ENCODE measurements around the gene NEK6. TPM values are rescaled to one million over a fixed set of nuclear protein-coding genes. Genes with fewer than 3 reads are reported as not detected.

NEK6 gene
- total RNA-seq, 6 experiments from 2014 or later = 61.6 to 128 (median 67.5) TPM

DNA sequence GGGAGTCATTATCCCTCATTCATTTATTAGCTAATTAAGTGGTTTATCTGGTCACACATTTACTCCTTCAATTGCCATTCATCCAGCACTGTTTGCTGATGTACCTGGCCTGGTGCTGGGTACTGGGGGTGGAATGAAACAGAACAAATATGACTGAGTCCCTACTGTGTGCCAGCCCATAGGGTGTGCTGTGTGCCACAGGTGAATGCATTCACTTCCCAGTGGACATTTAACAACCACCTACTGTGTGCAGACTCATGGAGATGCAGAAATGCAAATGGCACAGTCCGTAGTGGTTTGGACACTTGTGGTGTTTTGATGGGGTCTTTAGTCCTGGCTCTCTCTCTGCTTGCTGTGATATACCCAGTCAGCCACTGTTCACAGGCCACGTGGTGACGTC, 10.5 kb downstream of the NEK6 start:
- 70% methylated on average over 2 of the region's 3 CpGs for WGBS (ENCODE audit: insufficient coverage, low coverage, low lambda C conversion rate, missing lambda C conversion rate)
- Histone ChIP-seq H3K27ac (peak overlapping the region in 1 of 3 donors; percentile 31), H3K36me3 (no peaks in the 10 kb centered on the region), H3K27me3 (no peaks in the 10 kb centered on the region), H3K9me3 (no peaks in the 10 kb centered on the region), H3K4me1 (peaks cover 0 to 83% (median 39%) of the 10 kb centered on the region in 4 donors), H3K4me3 (no peak overlapping the region)
- ATAC-seq (no peak), DNase-seq (no peak)
- intact Hi-C loops (cut with DNase I) = no loop called here
- no peak for TF ChIP-seq POLR2A (IDR thresholded peaks at IDR 0.05)
- TF ChIP-seq, protein P1, sequence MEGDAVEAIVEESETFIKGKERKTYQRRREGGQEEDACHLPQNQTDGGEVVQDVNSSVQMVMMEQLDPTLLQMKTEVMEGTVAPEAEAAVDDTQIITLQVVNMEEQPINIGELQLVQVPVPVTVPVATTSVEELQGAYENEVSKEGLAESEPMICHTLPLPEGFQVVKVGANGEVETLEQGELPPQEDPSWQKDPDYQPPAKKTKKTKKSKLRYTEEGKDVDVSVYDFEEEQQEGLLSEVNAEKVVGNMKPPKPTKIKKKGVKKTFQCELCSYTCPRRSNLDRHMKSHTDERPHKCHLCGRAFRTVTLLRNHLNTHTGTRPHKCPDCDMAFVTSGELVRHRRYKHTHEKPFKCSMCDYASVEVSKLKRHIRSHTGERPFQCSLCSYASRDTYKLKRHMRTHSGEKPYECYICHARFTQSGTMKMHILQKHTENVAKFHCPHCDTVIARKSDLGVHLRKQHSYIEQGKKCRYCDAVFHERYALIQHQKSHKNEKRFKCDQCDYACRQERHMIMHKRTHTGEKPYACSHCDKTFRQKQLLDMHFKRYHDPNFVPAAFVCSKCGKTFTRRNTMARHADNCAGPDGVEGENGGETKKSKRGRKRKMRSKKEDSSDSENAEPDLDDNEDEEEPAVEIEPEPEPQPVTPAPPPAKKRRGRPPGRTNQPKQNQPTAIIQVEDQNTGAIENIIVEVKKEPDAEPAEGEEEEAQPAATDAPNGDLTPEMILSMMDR (IDR thresholded peaks at IDR 0.05) = no peak

GRCh38 chr9:124268661-124269060, 10.9 kb downstream of the NEK6 start:
- no peak overlapping the region for H3K27ac ChIP-seq
- intact Hi-C loops (cut with DNase I) = no loop called here
- no peaks in the 10 kb centered on the region for H3K9me3 ChIP-seq
- ATAC-seq (no peak), DNase-seq (no peak)
- peaks cover 0 to 79% (median 34%) of the 10 kb centered on the region in 4 donors for H3K4me1 ChIP-seq
- H3K4me3 ChIP-seq = no peak overlapping the region
- WGBS (ENCODE audit: insufficient coverage, low coverage, low lambda C conversion rate, missing lambda C conversion rate) = 83% methylated on average over 7 of the region's 13 CpGs
- no peak for TF ChIP-seq POLR2A (IDR thresholded peaks at IDR 0.05)
- TF ChIP-seq, protein P1 (IDR thresholded peaks at IDR 0.05) = no peak
- H3K27me3 ChIP-seq = no peaks in the 10 kb centered on the region
- H3K36me3 ChIP-seq = no peaks in the 10 kb centered on the region

DNA sequence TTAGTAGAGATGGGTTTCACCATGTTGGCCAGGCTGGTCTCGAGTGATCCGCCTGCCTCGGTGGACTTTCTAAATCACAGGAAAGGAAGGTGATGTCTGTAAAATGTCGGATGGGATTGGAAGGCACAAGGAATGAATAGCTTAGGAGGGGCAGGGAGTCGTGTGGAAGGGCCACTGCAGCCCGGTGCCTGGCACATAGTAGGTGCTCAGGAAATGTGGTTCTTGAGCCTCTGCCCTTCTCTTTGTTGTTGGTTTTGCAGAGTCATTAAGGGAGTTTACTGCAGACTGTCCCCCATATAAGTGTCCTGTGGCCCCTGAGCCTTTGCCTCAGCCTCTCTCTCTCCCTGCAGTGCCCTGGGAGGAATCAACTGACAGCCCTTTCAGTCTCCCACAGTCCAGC, 11.8 kb downstream of the NEK6 start:
- no peak overlapping the region for H3K4me3 ChIP-seq
- H3K27me3 ChIP-seq = no peaks in the 10 kb centered on the region
- peaks cover 0 to 70% (median 30%) of the 10 kb centered on the region in 4 donors for H3K4me1 ChIP-seq
- 83% methylated on average over 6 of the region's 6 CpGs for WGBS (ENCODE audit: insufficient coverage, low coverage, low lambda C conversion rate, missing lambda C conversion rate)
- TF ChIP-seq, protein P1 (IDR thresholded peaks at IDR 0.05) = no peak
- no peak for TF ChIP-seq POLR2A (IDR thresholded peaks at IDR 0.05)
- H3K27ac ChIP-seq = peak overlapping the region in 1 of 3 donors; percentile 67
- ATAC-seq = no peak
- H3K36me3 ChIP-seq = no peaks in the 10 kb centered on the region
- no peak for DNase-seq
- H3K9me3 ChIP-seq = no peaks in the 10 kb centered on the region
- intact Hi-C loops (cut with DNase I) = no loop called here

GRCh38 chr9:124270504-124271335, 13.0 kb downstream of the NEK6 start:
- ATAC-seq (peak; percentile 73 to 85 (median 82)), DNase-seq (peak; percentile 78 to 88 (median 83))
- Histone ChIP-seq H3K9me3 (no peaks in the 10 kb centered on the region), H3K4me3 (no peak overlapping the region), H3K4me1 (peaks cover 0 to 59% (median 28%) of the 10 kb centered on the region in 4 donors), H3K36me3 (no peaks in the 10 kb centered on the region), H3K27me3 (no peaks in the 10 kb centered on the region), H3K27ac (peak overlapping the region in 2 of 3 donors; percentile 37 to 67)
- intact Hi-C loops (cut with DNase I) = loop anchor here (10.0 kb wide), 1 partner anchor 46 kb away; no protein-coding TSS in a partner anchor
- peak; percentile 52 for TF ChIP-seq POLR2A (IDR thresholded peaks at IDR 0.05)
- TF ChIP-seq, protein P1 (IDR thresholded peaks at IDR 0.05) = no peak
- WGBS (ENCODE audit: insufficient coverage, low coverage, low lambda C conversion rate, missing lambda C conversion rate) = 17% methylated on average over 6 of the region's 14 CpGs
